CD14-positive monocyte (primary cell): ENCODE results near the gene STX17. TPM values are rescaled to one million over a fixed set of nuclear protein-coding genes. Genes with fewer than 3 reads are reported as not detected.
"Not testable (repeated sequence)": the region's sequence is repeated elsewhere in the genome, so short reads cannot be mapped to it uniquely, and the experiment has no call there.

Source experiments
- DNase-seq, 3 donors: peaks; one replicate each; pipeline ENCODE4 v3.0.0-alpha.2; 2011 to 2022
- H2AFZ ChIP-seq: 2 replicates; pipeline ENCODE4 v1.6.0; 2012; ENCODE audit warnings: mild to moderate bottlenecking, low read depth, low read length, inconsistent platforms; ENCODE audit not compliant: insufficient read depth, poor library complexity, severe bottlenecking
- H3K27ac ChIP-seq, 2 donors: 1 replicate in 1 of 2; 2 replicates in 1 of 2; pipeline ENCODE4 v1.5.1; 2012 to 2013; ENCODE audit warnings: low read length in 2 of 2, control low read depth in 1 of 2, inconsistent platforms in 1 of 2, low read depth in 1 of 2, mild to moderate bottlenecking in 1 of 2
- H3K27me3 ChIP-seq, 2 donors: one replicate each; pipeline versions ENCODE4 v1.6.0 to v1.6.1; 2011 to 2013; ENCODE audit warnings: low read length in 2 of 2; ENCODE audit not compliant: control insufficient read depth in 2 of 2, insufficient read depth in 2 of 2
- H3K36me3 ChIP-seq, 2 donors: replicated peaks in 1 of 2; 1 replicate in 1 of 2; 2 replicates in 1 of 2; pipeline versions ENCODE4 v1.5.1 to v1.6.1; 2012 to 2013; ENCODE audit warnings: low read length in 2 of 2, control low read depth in 1 of 2, inconsistent platforms in 1 of 2, mild to moderate bottlenecking in 1 of 2; ENCODE audit not compliant: insufficient read depth in 2 of 2, control insufficient read depth in 1 of 2
- H3K4me1 ChIP-seq, 2 donors: 1 replicate in 1 of 2; 2 replicates in 1 of 2; pipeline versions ENCODE4 v1.5.1 to v1.6.1; 2012 to 2013; ENCODE audit warnings: low read length in 2 of 2, control low read depth in 1 of 2, inconsistent platforms in 1 of 2, mild to moderate bottlenecking in 1 of 2, moderate library complexity in 1 of 2; ENCODE audit not compliant: insufficient read depth in 2 of 2, control insufficient read depth in 1 of 2
- H3K4me2 ChIP-seq: replicated peaks from 2 replicates; pipeline ENCODE3; 2012; ENCODE audit warnings: low read length, moderate library complexity, mild to moderate bottlenecking; ENCODE audit not compliant: poor library complexity, severe bottlenecking; ENCODE audit errors: extremely low read depth
- H3K4me3 ChIP-seq, 3 experiments: fragments of 200-600 bp in 1 of 3; sonication (generic) in 1 of 3; replicated peaks in 1 of 3; 1 replicate in 2 of 3; 2 replicates in 1 of 3; pipeline ENCODE4 v1.5.1; 2011 to 2013; ENCODE audit warnings: low read length in 3 of 3, mild to moderate bottlenecking in 3 of 3, control low read depth in 2 of 3, low read depth in 2 of 3, inconsistent platforms in 1 of 3, moderate library complexity in 1 of 3
- H3K79me2 ChIP-seq: 2 replicates; pipeline ENCODE4 v1.6.0; 2012; ENCODE audit warnings: mild to moderate bottlenecking, control low read depth, inconsistent platforms, low read length, moderate library complexity; ENCODE audit not compliant: insufficient read depth
- H3K9ac ChIP-seq: 2 replicates; pipeline ENCODE4 v1.6.0; 2017; ENCODE audit warnings: low read length, mild to moderate bottlenecking; ENCODE audit not compliant: insufficient read depth, poor library complexity, severe bottlenecking
- H3K9me3 ChIP-seq, 2 donors: replicated peaks in 1 of 2; 1 replicate in 1 of 2; 2 replicates in 1 of 2; pipeline versions ENCODE4 v1.5.1 to v1.6.1; 2012 to 2013; ENCODE audit warnings: low read length in 2 of 2, control low read depth in 1 of 2; ENCODE audit not compliant: control insufficient read depth in 1 of 2, insufficient read depth in 1 of 2
- H4K20me1 ChIP-seq: 2 replicates; pipeline ENCODE4 v1.6.0; 2012; ENCODE audit warnings: mild to moderate bottlenecking, low read length, control low read depth, moderate library complexity; ENCODE audit not compliant: insufficient read depth
- H3K27ac Mint-ChIP-seq, 7 donors: one replicate each; pipeline ENCODE4 v1.8.0; 2020; ENCODE audit warnings: mild to moderate bottlenecking in 7 of 7, mixed read lengths in 7 of 7, moderate library complexity in 6 of 7, inconsistent platforms in 2 of 7
- H3K27me3 Mint-ChIP-seq, 3 donors: one replicate each; pipeline ENCODE4 v1.8.0; 2021 to 2022; ENCODE audit warnings: low read depth in 3 of 3, mild to moderate bottlenecking in 3 of 3, mixed read lengths in 3 of 3, moderate library complexity in 3 of 3, inconsistent platforms in 1 of 3
- H3K36me3 Mint-ChIP-seq, 2 donors: one replicate each; pipeline ENCODE4 v1.8.0; 2020; ENCODE audit warnings: mixed read lengths in 2 of 2, inconsistent platforms in 1 of 2, mild to moderate bottlenecking in 1 of 2
- H3K4me1 Mint-ChIP-seq: one replicate; pipeline ENCODE4 v1.8.0; 2020; ENCODE audit warnings: mild to moderate bottlenecking, mixed read lengths
- H3K4me3 Mint-ChIP-seq, 2 donors: one replicate each; pipeline ENCODE4 v1.8.0; 2020; ENCODE audit warnings: mild to moderate bottlenecking in 2 of 2, mixed read lengths in 2 of 2, moderate library complexity in 1 of 2
- H3K9me3 Mint-ChIP-seq, 7 donors: one replicate each; pipeline ENCODE4 v1.8.0; 2020 to 2022; ENCODE audit warnings: mixed read lengths in 7 of 7, mild to moderate bottlenecking in 6 of 7, moderate library complexity in 6 of 7, inconsistent platforms in 2 of 7
- CTCF ChIP-seq: fragments of 200-600 bp; IDR thresholded peaks from one replicate; pipeline ENCODE4 v1.8.0; 2022; ENCODE audit warnings: antibody characterized with exemption, mild to moderate bottlenecking
- WGBS: methylation state at CpG from one replicate; pipeline ENCODE4 v1.1.5; 2013; ENCODE audit warnings: missing lambda C conversion rate; ENCODE audit not compliant: insufficient coverage; 5-methylcytosine and 5-hydroxymethylcytosine counted together
- intact Hi-C, 2 donors: fragments of 100-400 bp; cut with micrococcal nuclease; formaldehyde crosslinking; loops; one replicate each; pipeline versions ENCODE4 v1.15.0 to v1.15.1; 2023
- polyA plus RNA-seq, 3 donors: library from polyadenylated mRNA; depleted of rRNA in 1 of 3; unstranded in 2 of 3; stranded (reverse) in 1 of 3; fragments of 300-500 nt in 2 of 3; fragments of >200 nt in 1 of 3; fragmentation: Illumina TruSeq in 2 of 3; gene quantifications; 1 replicate in 2 of 3; 2 replicates in 1 of 3; pipeline ENCODE4 v1.2.3, GENCODE V29; 2012 to 2021

Gene STX17
- polyA plus RNA-seq, 3 donors = 10.3 to 16.8 (median 10.6) TPM

- Histone ChIP-seq H4K20me1 (peaks cover 13% of the 10 kb centered on the region), H3K4me3 (no peak overlapping the region), H2AFZ (no peak overlapping the region), H3K36me3 (peaks cover 18 to 75% of the 10 kb centered on the region in 2 donors), H3K4me2 (no peak overlapping the region), H3K4me1 (no peaks in the 10 kb centered on the region), H3K27ac (no peak overlapping the region), H3K27me3 (no peaks in the 10 kb centered on the region), H3K9ac (no peak overlapping the region), H3K79me2 (no peaks in the 10 kb centered on the region), H3K9me3 (no peaks in the 10 kb centered on the region)
- TF ChIP-seq CTCF = no peak
- Mint-ChIP-seq H3K4me1 (no peaks in the 10 kb centered on the region), H3K36me3 (peaks cover 44 to 47% of the 10 kb centered on the region in 2 donors), H3K9me3 (no peaks in the 10 kb centered on the region), H3K27me3 (no peaks in the 10 kb centered on the region), H3K4me3 (no peak overlapping the region), H3K27ac (peak overlapping the region in 1 of 7 donors; percentile 65)
- DNase-seq = no peak
- no CpG with 5 or more reads among the region's 2 CpGs for WGBS
- intact Hi-C loops = no loop called here
These were observed 74.1 kb downstream of the STX17 start for GRCh38 chr9:99980598-99980997.

- no peak overlapping the region for H3K4me2 ChIP-seq
- H2AFZ ChIP-seq = no peak overlapping the region
- no peaks in the 10 kb centered on the region for H3K27me3 ChIP-seq
- H3K36me3 ChIP-seq = peaks cover 15 to 65% of the 10 kb centered on the region in 2 donors
- peaks cover 56 to 57% of the 10 kb centered on the region in 2 donors for H3K36me3 Mint-ChIP-seq
- H3K27ac Mint-ChIP-seq = no peak overlapping the region
- H3K4me3 ChIP-seq = no peak overlapping the region
- intact Hi-C loops = no loop called here
- no peaks in the 10 kb centered on the region for H3K4me1 Mint-ChIP-seq
- H4K20me1 ChIP-seq = peaks cover 21% of the 10 kb centered on the region
- H3K27me3 Mint-ChIP-seq = no peaks in the 10 kb centered on the region
- peaks cover 6 to 8% of the 10 kb centered on the region in 2 donors for H3K9me3 ChIP-seq
- H3K4me1 ChIP-seq = no peaks in the 10 kb centered on the region
- peaks cover 8 to 21% (median 13%) of the 10 kb centered on the region in 7 donors for H3K9me3 Mint-ChIP-seq
- no peak overlapping the region for H3K27ac ChIP-seq
- no peaks in the 10 kb centered on the region for H3K79me2 ChIP-seq
- no peak for TF ChIP-seq CTCF
- DNase-seq = no peak
- H3K9ac ChIP-seq = no peak overlapping the region
- no peak overlapping the region for H3K4me3 Mint-ChIP-seq
These were observed 80.2 kb downstream of the STX17 start for GRCh38 chr9:99986642-99987041.

GRCh38 chr9:99990508-99990907 lies 84.1 kb downstream of the STX17 start:
- H3K9me3 ChIP-seq = not testable (repeated sequence)

More at GRCh38 chr9:99990508-99990907, 84.1 kb downstream of the STX17 start:
- DNase-seq, H3K4me2 ChIP-seq, H3K27ac Mint-ChIP-seq, intact Hi-C loops, H3K4me1 ChIP-seq, H3K27me3 Mint-ChIP-seq, H3K4me1 Mint-ChIP-seq, H3K27ac ChIP-seq, H3K79me2 ChIP-seq, H3K9ac ChIP-seq, H2AFZ ChIP-seq, H3K4me3 Mint-ChIP-seq, H3K4me3 ChIP-seq, H3K27me3 ChIP-seq: not testable (repeated sequence)
- no CpG with 5 or more reads among the region's 2 CpGs for WGBS
- H4K20me1 ChIP-seq = peaks cover 12% of the 10 kb centered on the region
- H3K36me3 ChIP-seq = peaks cover 0 to 29% of the 10 kb centered on the region in 2 donors
- peaks cover 50 to 51% of the 10 kb centered on the region in 2 donors for H3K36me3 Mint-ChIP-seq
- H3K9me3 Mint-ChIP-seq = peaks cover 8 to 32% (median 13%) of the 10 kb centered on the region in 7 donors
